Measurements from ENCODE around the gene ADNP2.
A peak's percentile ranks its signal among the peaks of the same experiment; 100 is the strongest.

The ADNP2 gene

GRCh38 chr18:80105369-80106167 is 3.5 kb upstream of the ADNP2 start:
- no peak for DNase-seq (ENCODE audit: low read depth)
- no peak overlapping the region for H3K4me3 ChIP-seq (ENCODE audit: low read length)
- no peak for TF ChIP-seq CTCF (conservative IDR thresholded peaks at IDR 0.05; ENCODE audit: low read depth, low read length)

GRCh38 chr18:80106482-80107051 is 2.5 kb upstream of the ADNP2 start:
- no peak for DNase-seq (ENCODE audit: low read depth)
- TF ChIP-seq CTCF (conservative IDR thresholded peaks at IDR 0.05; ENCODE audit: low read depth, low read length) = no peak
- H3K4me3 ChIP-seq (ENCODE audit: low read length) = no peak overlapping the region

- DNase-seq (ENCODE audit: low read depth) = no peak
- H3K4me3 ChIP-seq (ENCODE audit: low read length) = no peak overlapping the region
- TF ChIP-seq CTCF (conservative IDR thresholded peaks at IDR 0.05; ENCODE audit: low read depth, low read length) = no peak
These were observed 1.6 kb upstream of the ADNP2 start for GRCh38 chr18:80107426-80107825.

GRCh38 chr18:80108121-80108536 is 933 bp upstream of the ADNP2 start:
- no peak overlapping the region for H3K4me3 ChIP-seq (ENCODE audit: low read length)
- no peak for TF ChIP-seq CTCF (conservative IDR thresholded peaks at IDR 0.05; ENCODE audit: low read depth, low read length)
- no peak for DNase-seq (ENCODE audit: low read depth)

GRCh38 chr18:80109676-80110078 is 615 bp downstream of the ADNP2 start:
- no peak for TF ChIP-seq CTCF (conservative IDR thresholded peaks at IDR 0.05; ENCODE audit: low read depth, low read length)
- no peak for DNase-seq (ENCODE audit: low read depth)
- peak overlapping the region; percentile 78 for H3K4me3 ChIP-seq (ENCODE audit: low read length)

- DNase-seq (ENCODE audit: low read depth) = no peak
- H3K4me3 ChIP-seq (ENCODE audit: low read length) = no peak overlapping the region
- TF ChIP-seq CTCF (conservative IDR thresholded peaks at IDR 0.05; ENCODE audit: low read depth, low read length) = no peak
These were observed 3.7 kb downstream of the ADNP2 start for GRCh38 chr18:80112624-80113248.
